HG03280 (cell line): Measurements from ENCODE around the gene AKIRIN2.
A peak's percentile ranks its signal among the peaks of the same experiment; 100 is the strongest.

Source experiments
- ATAC-seq: cut with Tn5 transposase; IDR thresholded peaks from one replicate; pipeline ENCODE4 v1.9.1; 2021; ENCODE audit warnings: mild to moderate bottlenecking, moderate library complexity; ENCODE audit not compliant: unreplicated experiment

Gene AKIRIN2

GRCh38 chr6:87701676-87702588 lies at the start of gene AKIRIN2:
Gene AKIRIN2, minus strand, starts transcription at chr6:87702233. Its CDS starts 549 bp downstream, at chr6:87701684.
- peak; percentile 57 for ATAC-seq

GRCh38 chr6:87747646-87748045 lies 45.6 kb upstream of the AKIRIN2 start:
- no peak for ATAC-seq

GRCh38 chr6:87745966-87746721 lies 44.1 kb upstream of the AKIRIN2 start:
- no peak for ATAC-seq

- no peak for ATAC-seq
Observed at GRCh38 chr6:87743454-87743853, 41.4 kb upstream of the AKIRIN2 start.

- ATAC-seq = no peak
Observed at GRCh38 chr6:87742106-87742505, 40.1 kb upstream of the AKIRIN2 start.

GRCh38 chr6:87741001-87741650 lies 39.1 kb upstream of the AKIRIN2 start:
- no peak for ATAC-seq

GRCh38 chr6:87738744-87739143 lies 36.7 kb upstream of the AKIRIN2 start:
- ATAC-seq = no peak

GRCh38 chr6:87738000-87738399 lies 36.0 kb upstream of the AKIRIN2 start:
- no peak for ATAC-seq

- ATAC-seq = peak; percentile 39
Observed at GRCh38 chr6:87736809-87737540, 34.9 kb upstream of the AKIRIN2 start.

- ATAC-seq = peak; percentile 48
Observed at GRCh38 chr6:87731818-87732661, 30.0 kb upstream of the AKIRIN2 start.

GRCh38 chr6:87731080-87731479 lies 29.0 kb upstream of the AKIRIN2 start:
- ATAC-seq = no peak

GRCh38 chr6:87729965-87730719 lies 28.1 kb upstream of the AKIRIN2 start:
- ATAC-seq = no peak

GRCh38 chr6:87728706-87729105 lies 26.7 kb upstream of the AKIRIN2 start:
- ATAC-seq = no peak

- peak; percentile 92 for ATAC-seq
Observed at GRCh38 chr6:87724983-87725811, 23.2 kb upstream of the AKIRIN2 start.

- no peak for ATAC-seq
Observed at GRCh38 chr6:87723170-87724078, 21.4 kb upstream of the AKIRIN2 start.

- no peak for ATAC-seq
Observed at GRCh38 chr6:87722540-87723169, 20.6 kb upstream of the AKIRIN2 start.

- no peak for ATAC-seq
Observed at GRCh38 chr6:87721311-87721710, 19.3 kb upstream of the AKIRIN2 start.
